GM12878 (cell line): Measurements from ENCODE around the gene ZNF615. TPM values are rescaled to one million over a fixed set of nuclear protein-coding genes. Genes with fewer than 3 reads are reported as not detected.

Experiments
- CBX5 ChIP-seq: sonication (generic); IDR thresholded peaks from 2 replicates; pipeline ENCODE4 v1.6.1; 2016; ENCODE audit warnings: low read depth, moderate library complexity, mild to moderate bottlenecking, inconsistent platforms
- HCFC1 ChIP-seq: fragments of 150-350 bp; IDR thresholded peaks from 2 replicates; pipeline ENCODE4 v1.6.1; 2014; ENCODE audit warnings: low read length
- HDAC6 ChIP-seq: fragments of 200-600 bp; sonication (generic); IDR thresholded peaks from one replicate; pipeline ENCODE4 v1.8.0; 2017; ENCODE audit warnings: antibody characterized with exemption; ENCODE audit not compliant: unreplicated experiment
- IKZF1 ChIP-seq: fragments of 450-650 bp; conservative IDR thresholded peaks from 2 replicates; pipeline ENCODE4 v1.6.1; 2017; ENCODE audit warnings: antibody characterized with exemption, mild to moderate bottlenecking
- JUND ChIP-seq: IDR thresholded peaks from 2 replicates; pipeline ENCODE4 v1.6.1; 2012; ENCODE audit warnings: low read depth, mild to moderate bottlenecking, low read length, improper control_type of control experiment, moderate library complexity
- KLF5 ChIP-seq: fragments of 450-650 bp; IDR thresholded peaks from 2 replicates; pipeline ENCODE4 v1.6.1; 2014; ENCODE audit warnings: mild to moderate bottlenecking; ENCODE audit not compliant: partially characterized antibody
- MEF2B ChIP-seq: fragments of 450-650 bp; IDR thresholded peaks from 2 replicates; pipeline ENCODE4 v1.6.1; 2018; ENCODE audit warnings: mild to moderate bottlenecking, moderate library complexity; ENCODE audit not compliant: partially characterized antibody, poor library complexity, severe bottlenecking
- MTA3 ChIP-seq: IDR thresholded peaks from 2 replicates; pipeline ENCODE4 v1.6.1; 2012; ENCODE audit warnings: low read length, inconsistent platforms, borderline replicate concordance
- PAX5 ChIP-seq: IDR thresholded peaks from 2 replicates; pipeline ENCODE4 v1.6.1; 2011; ENCODE audit warnings: low read depth, low read length, borderline replicate concordance
- PAX8 ChIP-seq: fragments of 450-650 bp; IDR thresholded peaks from 2 replicates; pipeline ENCODE4 v1.6.1; 2017; ENCODE audit warnings: mild to moderate bottlenecking, moderate library complexity
- POU2F2 ChIP-seq: IDR thresholded peaks from 3 replicates; pipeline ENCODE4 v1.6.1; 2011; ENCODE audit warnings: low read depth, mild to moderate bottlenecking, low read length, borderline replicate concordance
- RAD21 ChIP-seq: IDR thresholded peaks from 2 replicates; pipeline ENCODE4 v1.6.1; 2011; ENCODE audit warnings: mild to moderate bottlenecking, low read depth, low read length, moderate library complexity; ENCODE audit not compliant: insufficient read depth
- RBBP5 ChIP-seq: fragments of 200-600 bp; sonication (generic); conservative IDR thresholded peaks from 2 replicates; pipeline ENCODE4 v1.6.1; 2016
- RUNX3 ChIP-seq: IDR thresholded peaks from 2 replicates; pipeline ENCODE4 v1.6.1; 2012; ENCODE audit warnings: low read length, inconsistent platforms
- TCF12 ChIP-seq: IDR thresholded peaks from 2 replicates; pipeline ENCODE4 v1.6.1; 2011; ENCODE audit warnings: low read depth, mild to moderate bottlenecking, low read length
- ZNF274 ChIP-seq: IDR thresholded peaks from one replicate; pipeline ENCODE4 v1.8.0; 2011; ENCODE audit not compliant: insufficient read length, insufficient read depth
- ZZZ3 ChIP-seq: IDR thresholded peaks from 2 replicates; pipeline ENCODE4 v1.6.1; 2011; ENCODE audit warnings: low read depth; ENCODE audit not compliant: control insufficient read depth, insufficient read length
- polyA plus RNA-seq, 11 experiments: library from polyadenylated mRNA; depleted of rRNA in 4 of 11; unstranded in 6 of 11; stranded (reverse) in 5 of 11; fragments of >200 nt; fragmentation: Nextera tagmentation in 4 of 11; fragmentation: Illumina TruSeq in 1 of 11; extraction: Ambion mirVana in 4 of 11; extraction: Trizol in 1 of 11; gene quantifications; 1 replicate in 1 of 11; 2 replicates in 10 of 11; pipeline versions ENCODE4 v1.2.1 to v1.2.3, GENCODE V29; 2011 to 2016; ENCODE audit warnings: inconsistent platforms in 2 of 11, missing spikeins in 2 of 11, low read depth in 1 of 11
- total RNA-seq, 4 experiments: library from RNA; depleted of rRNA in 3 of 4; stranded (reverse); fragments of >200 nt in 3 of 4; fragmentation: Illumina TruSeq in 1 of 4; extraction: Trizol in 1 of 4; gene quantifications; 2 replicates each; pipeline versions ENCODE4 v1.2.1 to v1.2.3, GENCODE V29; 2013 to 2021
- TF ChIP-seq, protein P1 (sequence below): IDR thresholded peaks from 2 replicates; pipeline ENCODE4 v1.6.1; 2012; ENCODE audit warnings: improper control_type of control experiment, low read depth, low read length; ENCODE audit not compliant: insufficient replicate concordance
- TF ChIP-seq, protein P2 (sequence below): fragments of 450-650 bp; IDR thresholded peaks from 2 replicates; pipeline ENCODE4 v1.6.1; 2017; ENCODE audit warnings: mild to moderate bottlenecking
- TF ChIP-seq, protein P3 (sequence below): IDR thresholded peaks from 2 replicates; pipeline ENCODE4 v1.6.1; 2012; ENCODE audit warnings: low read depth, low read length, improper control_type of control experiment
- TF ChIP-seq, protein P4 (sequence below): IDR thresholded peaks from 2 replicates; pipeline ENCODE4 v1.6.1; 2012; ENCODE audit warnings: low read depth, low read length, improper control_type of control experiment

The ZNF615 gene
- total and polyA plus RNA-seq, 10 of the 15 experiments (the other 5 are each of a cell fraction or from before 2014, with no cell fraction given), result 1.7 to 7.2 (median 4.2) TPM

DNA sequence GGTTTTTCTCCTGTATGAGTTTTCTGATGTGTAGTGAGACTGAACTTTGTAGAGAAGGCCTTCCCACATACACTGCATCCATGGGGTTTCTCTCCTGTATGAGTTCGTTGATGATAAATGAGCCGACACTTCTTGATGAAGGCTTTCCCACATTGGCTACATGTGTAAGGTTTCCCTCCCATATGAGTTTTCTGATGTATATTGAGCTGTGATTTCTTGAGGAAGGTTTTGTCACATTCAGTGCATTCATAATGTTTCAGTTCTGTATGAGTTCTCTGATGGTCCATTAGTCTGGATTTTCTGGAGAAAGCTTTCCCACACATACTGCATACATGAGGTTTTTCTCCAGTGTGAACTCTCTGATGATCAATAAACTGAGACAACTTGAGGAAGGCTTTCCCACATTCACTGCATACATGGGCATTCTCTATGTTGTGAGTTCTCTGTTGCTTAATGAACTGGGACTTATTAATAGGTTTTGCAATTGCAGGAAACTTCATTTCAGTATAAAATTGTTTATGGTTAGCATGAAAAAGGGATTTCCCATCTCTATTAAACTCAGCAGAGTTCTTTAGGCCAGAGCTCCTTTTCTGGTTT lies 13.9 kb downstream of the ZNF615 start (continued):
- TF ChIP-seq, protein P1, sequence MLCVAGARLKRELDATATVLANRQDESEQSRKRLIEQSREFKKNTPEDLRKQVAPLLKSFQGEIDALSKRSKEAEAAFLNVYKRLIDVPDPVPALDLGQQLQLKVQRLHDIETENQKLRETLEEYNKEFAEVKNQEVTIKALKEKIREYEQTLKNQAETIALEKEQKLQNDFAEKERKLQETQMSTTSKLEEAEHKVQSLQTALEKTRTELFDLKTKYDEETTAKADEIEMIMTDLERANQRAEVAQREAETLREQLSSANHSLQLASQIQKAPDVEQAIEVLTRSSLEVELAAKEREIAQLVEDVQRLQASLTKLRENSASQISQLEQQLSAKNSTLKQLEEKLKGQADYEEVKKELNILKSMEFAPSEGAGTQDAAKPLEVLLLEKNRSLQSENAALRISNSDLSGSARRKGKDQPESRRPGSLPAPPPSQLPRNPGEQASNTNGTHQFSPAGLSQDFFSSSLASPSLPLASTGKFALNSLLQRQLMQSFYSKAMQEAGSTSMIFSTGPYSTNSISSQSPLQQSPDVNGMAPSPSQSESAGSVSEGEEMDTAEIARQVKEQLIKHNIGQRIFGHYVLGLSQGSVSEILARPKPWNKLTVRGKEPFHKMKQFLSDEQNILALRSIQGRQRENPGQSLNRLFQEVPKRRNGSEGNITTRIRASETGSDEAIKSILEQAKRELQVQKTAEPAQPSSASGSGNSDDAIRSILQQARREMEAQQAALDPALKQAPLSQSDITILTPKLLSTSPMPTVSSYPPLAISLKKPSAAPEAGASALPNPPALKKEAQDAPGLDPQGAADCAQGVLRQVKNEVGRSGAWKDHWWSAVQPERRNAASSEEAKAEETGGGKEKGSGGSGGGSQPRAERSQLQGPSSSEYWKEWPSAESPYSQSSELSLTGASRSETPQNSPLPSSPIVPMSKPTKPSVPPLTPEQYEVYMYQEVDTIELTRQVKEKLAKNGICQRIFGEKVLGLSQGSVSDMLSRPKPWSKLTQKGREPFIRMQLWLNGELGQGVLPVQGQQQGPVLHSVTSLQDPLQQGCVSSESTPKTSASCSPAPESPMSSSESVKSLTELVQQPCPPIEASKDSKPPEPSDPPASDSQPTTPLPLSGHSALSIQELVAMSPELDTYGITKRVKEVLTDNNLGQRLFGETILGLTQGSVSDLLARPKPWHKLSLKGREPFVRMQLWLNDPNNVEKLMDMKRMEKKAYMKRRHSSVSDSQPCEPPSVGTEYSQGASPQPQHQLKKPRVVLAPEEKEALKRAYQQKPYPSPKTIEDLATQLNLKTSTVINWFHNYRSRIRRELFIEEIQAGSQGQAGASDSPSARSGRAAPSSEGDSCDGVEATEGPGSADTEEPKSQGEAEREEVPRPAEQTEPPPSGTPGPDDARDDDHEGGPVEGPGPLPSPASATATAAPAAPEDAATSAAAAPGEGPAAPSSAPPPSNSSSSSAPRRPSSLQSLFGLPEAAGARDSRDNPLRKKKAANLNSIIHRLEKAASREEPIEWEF, result no peak
- TF ChIP-seq, protein P2, sequence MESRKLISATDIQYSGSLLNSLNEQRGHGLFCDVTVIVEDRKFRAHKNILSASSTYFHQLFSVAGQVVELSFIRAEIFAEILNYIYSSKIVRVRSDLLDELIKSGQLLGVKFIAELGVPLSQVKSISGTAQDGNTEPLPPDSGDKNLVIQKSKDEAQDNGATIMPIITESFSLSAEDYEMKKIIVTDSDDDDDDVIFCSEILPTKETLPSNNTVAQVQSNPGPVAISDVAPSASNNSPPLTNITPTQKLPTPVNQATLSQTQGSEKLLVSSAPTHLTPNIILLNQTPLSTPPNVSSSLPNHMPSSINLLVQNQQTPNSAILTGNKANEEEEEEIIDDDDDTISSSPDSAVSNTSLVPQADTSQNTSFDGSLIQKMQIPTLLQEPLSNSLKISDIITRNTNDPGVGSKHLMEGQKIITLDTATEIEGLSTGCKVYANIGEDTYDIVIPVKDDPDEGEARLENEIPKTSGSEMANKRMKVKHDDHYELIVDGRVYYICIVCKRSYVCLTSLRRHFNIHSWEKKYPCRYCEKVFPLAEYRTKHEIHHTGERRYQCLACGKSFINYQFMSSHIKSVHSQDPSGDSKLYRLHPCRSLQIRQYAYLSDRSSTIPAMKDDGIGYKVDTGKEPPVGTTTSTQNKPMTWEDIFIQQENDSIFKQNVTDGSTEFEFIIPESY, result no peak
- no peak for TF ChIP-seq IKZF1
- no peak for TF ChIP-seq RAD21
- no peak for TF ChIP-seq HCFC1
- no peak for TF ChIP-seq TCF12
- TF ChIP-seq KLF5, result peak; percentile 35
- TF ChIP-seq, protein P3, sequence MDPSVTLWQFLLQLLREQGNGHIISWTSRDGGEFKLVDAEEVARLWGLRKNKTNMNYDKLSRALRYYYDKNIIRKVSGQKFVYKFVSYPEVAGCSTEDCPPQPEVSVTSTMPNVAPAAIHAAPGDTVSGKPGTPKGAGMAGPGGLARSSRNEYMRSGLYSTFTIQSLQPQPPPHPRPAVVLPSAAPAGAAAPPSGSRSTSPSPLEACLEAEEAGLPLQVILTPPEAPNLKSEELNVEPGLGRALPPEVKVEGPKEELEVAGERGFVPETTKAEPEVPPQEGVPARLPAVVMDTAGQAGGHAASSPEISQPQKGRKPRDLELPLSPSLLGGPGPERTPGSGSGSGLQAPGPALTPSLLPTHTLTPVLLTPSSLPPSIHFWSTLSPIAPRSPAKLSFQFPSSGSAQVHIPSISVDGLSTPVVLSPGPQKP, result no peak
- TF ChIP-seq, protein P4, sequence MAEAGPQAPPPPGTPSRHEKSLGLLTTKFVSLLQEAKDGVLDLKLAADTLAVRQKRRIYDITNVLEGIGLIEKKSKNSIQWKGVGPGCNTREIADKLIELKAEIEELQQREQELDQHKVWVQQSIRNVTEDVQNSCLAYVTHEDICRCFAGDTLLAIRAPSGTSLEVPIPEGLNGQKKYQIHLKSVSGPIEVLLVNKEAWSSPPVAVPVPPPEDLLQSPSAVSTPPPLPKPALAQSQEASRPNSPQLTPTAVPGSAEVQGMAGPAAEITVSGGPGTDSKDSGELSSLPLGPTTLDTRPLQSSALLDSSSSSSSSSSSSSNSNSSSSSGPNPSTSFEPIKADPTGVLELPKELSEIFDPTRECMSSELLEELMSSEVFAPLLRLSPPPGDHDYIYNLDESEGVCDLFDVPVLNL, result no peak
- no peak for TF ChIP-seq PAX8
- TF ChIP-seq HDAC6, result no peak
- TF ChIP-seq CBX5, result peak; percentile 77; the same call in 1 of the 2 replicates
- no peak for TF ChIP-seq RUNX3
- TF ChIP-seq JUND, result no peak
- TF ChIP-seq MEF2B, result no peak
- peak; percentile 93 for TF ChIP-seq ZNF274
- no peak for TF ChIP-seq PAX5
- TF ChIP-seq POU2F2, result no peak
- TF ChIP-seq ZZZ3, result no peak
- TF ChIP-seq RBBP5, result no peak
- no peak for TF ChIP-seq MTA3
- TF ChIP-seq, all 136 proteins: peak for 3
